Measurements from ENCODE around the gene MYH15.

DNA sequence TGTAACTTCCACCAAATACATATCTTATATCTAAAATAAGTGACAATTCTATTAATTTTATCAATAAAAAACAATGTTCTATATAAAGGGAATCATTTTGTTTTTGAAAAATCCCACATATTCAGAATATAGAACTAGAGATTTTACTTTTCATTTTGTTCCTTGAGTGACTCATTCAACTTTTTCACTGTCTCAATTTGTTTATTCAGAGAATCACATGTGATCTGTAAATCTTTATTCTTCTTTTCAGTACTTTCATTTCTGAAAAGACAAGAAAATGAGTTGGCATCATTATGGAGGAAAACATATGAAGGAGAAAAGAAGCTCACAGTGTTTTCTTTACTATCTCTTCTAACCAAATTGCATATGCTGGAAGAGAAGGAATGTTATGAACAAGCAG is 43.8 kb upstream of the MYH15 start:
- TF ChIP-seq, protein P1, sequence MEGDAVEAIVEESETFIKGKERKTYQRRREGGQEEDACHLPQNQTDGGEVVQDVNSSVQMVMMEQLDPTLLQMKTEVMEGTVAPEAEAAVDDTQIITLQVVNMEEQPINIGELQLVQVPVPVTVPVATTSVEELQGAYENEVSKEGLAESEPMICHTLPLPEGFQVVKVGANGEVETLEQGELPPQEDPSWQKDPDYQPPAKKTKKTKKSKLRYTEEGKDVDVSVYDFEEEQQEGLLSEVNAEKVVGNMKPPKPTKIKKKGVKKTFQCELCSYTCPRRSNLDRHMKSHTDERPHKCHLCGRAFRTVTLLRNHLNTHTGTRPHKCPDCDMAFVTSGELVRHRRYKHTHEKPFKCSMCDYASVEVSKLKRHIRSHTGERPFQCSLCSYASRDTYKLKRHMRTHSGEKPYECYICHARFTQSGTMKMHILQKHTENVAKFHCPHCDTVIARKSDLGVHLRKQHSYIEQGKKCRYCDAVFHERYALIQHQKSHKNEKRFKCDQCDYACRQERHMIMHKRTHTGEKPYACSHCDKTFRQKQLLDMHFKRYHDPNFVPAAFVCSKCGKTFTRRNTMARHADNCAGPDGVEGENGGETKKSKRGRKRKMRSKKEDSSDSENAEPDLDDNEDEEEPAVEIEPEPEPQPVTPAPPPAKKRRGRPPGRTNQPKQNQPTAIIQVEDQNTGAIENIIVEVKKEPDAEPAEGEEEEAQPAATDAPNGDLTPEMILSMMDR (conservative IDR thresholded peaks at IDR 0.05 in 1 of 2, IDR thresholded peaks at IDR 0.05 in 1 of 2; ENCODE audit: extremely low read depth in 1 of 2, insufficient read depth in 1 of 2, low read depth in 1 of 2, low read length in 2 of 2), result no peak
- no peak for TF ChIP-seq EZH2 (IDR thresholded peaks at IDR 0.05; ENCODE audit: borderline replicate concordance, low read length)

Measured in mammary epithelial cell (primary cell).